HEK293 (cell line): ENCODE results near the gene VSTM2B.
A peak's percentile ranks its signal among the peaks of the same experiment; 100 is the strongest.

Source experiments
- CTCF ChIA-PET: fragments of 350-600 bp; formaldehyde crosslinking; extraction: SDS; loops from one replicate; lab custom pipeline; 2021; ENCODE audit warnings: antibody characterized with exemption; lab: Yijun Ruan, JAX
- POLR2A ChIA-PET: fragments of 300-600 bp; formaldehyde crosslinking; extraction: SDS; loops from one replicate; lab custom pipeline; 2020; ENCODE audit warnings: antibody characterized with exemption, inconsistent platforms; lab: Yijun Ruan, JAX
- H3K27ac ChIP-seq: fragments of 200-500 bp; sonication (Bioruptor generic); 2 replicates; pipeline ENCODE4 v1.5.1; 2014; ENCODE audit warnings: low read depth, low read length, control low read depth, inconsistent platforms; ENCODE audit errors: extremely low read depth
- H3K36me3 ChIP-seq, 2 experiments: fragments of 200-500 bp in 1 of 2; sonication (Bioruptor generic) in 1 of 2; 1 replicate in 1 of 2; 2 replicates in 1 of 2; pipeline ENCODE4 v1.5.1; 2014 to 2017; ENCODE audit warnings: inconsistent platforms in 2 of 2, low read length in 2 of 2; ENCODE audit not compliant: control insufficient read depth in 2 of 2, insufficient read depth in 1 of 2
- H3K4me1 ChIP-seq: fragments of 200-500 bp; sonication (Bioruptor generic); 2 replicates; pipeline ENCODE4 v1.5.1; 2014; ENCODE audit warnings: mild to moderate bottlenecking, low read length, inconsistent platforms; ENCODE audit not compliant: control insufficient read depth, insufficient read depth
- H3K4me3 ChIP-seq: 2 replicates; pipeline ENCODE4 v1.5.1; 2011; ENCODE audit warnings: low read depth, mild to moderate bottlenecking, control low read depth, low read length, moderate library complexity
- H3K9me3 ChIP-seq: fragments of 200-500 bp; sonication (Bioruptor generic); 2 replicates; pipeline ENCODE4 v1.5.1; 2014; ENCODE audit warnings: low read depth, low read length, inconsistent platforms; ENCODE audit not compliant: control insufficient read depth, insufficient read depth
- BCL6B ChIP-seq: fragments of 450-650 bp; formaldehyde crosslinking; IDR thresholded peaks from 2 replicates; pipeline ENCODE4 v1.5.1; 2017; ENCODE audit warnings: missing biosample characterization, missing genetic modification characterization
- HIC1 ChIP-seq: fragments of 450-650 bp; formaldehyde crosslinking; IDR thresholded peaks from 2 replicates; pipeline ENCODE4 v1.5.1; 2016; ENCODE audit warnings: missing biosample characterization, missing genetic modification characterization
- HOXA7 ChIP-seq: sonication (generic); formaldehyde crosslinking; IDR thresholded peaks from 2 replicates; pipeline ENCODE4 v1.8.1; 2022; ENCODE audit warnings: missing genetic modification reagents, borderline replicate concordance
- KLF16 ChIP-seq: fragments of 450-650 bp; formaldehyde crosslinking; IDR thresholded peaks from 2 replicates; pipeline ENCODE4 v1.5.1; 2017; ENCODE audit warnings: missing biosample characterization, missing genetic modification characterization
- KLF7 ChIP-seq: fragments of 450-650 bp; formaldehyde crosslinking; IDR thresholded peaks from 2 replicates; pipeline ENCODE4 v1.5.1; 2016; ENCODE audit warnings: missing biosample characterization, missing genetic modification characterization, borderline replicate concordance
- KLF9 ChIP-seq: fragments of 450-650 bp; formaldehyde crosslinking; IDR thresholded peaks from 2 replicates; pipeline ENCODE4 v1.5.1; 2016; ENCODE audit warnings: missing biosample characterization, missing genetic modification characterization, low read depth
- PRDM4 ChIP-seq: fragments of 450-650 bp; formaldehyde crosslinking; IDR thresholded peaks from 2 replicates; pipeline ENCODE4 v1.5.1; 2017; ENCODE audit warnings: missing biosample characterization, missing genetic modification characterization
- SP3 ChIP-seq: fragments of 450-650 bp; formaldehyde crosslinking; IDR thresholded peaks from 2 replicates; pipeline ENCODE4 v1.5.1; 2016; ENCODE audit warnings: missing biosample characterization, missing genetic modification characterization
- ZBTB6 ChIP-seq: fragments of 450-650 bp; formaldehyde crosslinking; IDR thresholded peaks from 2 replicates; pipeline ENCODE4 v1.5.1; 2017; ENCODE audit warnings: missing biosample characterization, missing genetic modification characterization
- ZEB2 ChIP-seq: fragments of 450-650 bp; formaldehyde crosslinking; IDR thresholded peaks from 2 replicates; pipeline ENCODE4 v1.5.1; 2016; ENCODE audit warnings: missing biosample characterization, missing genetic modification characterization
- ZNF114 ChIP-seq: fragments of 450-650 bp; formaldehyde crosslinking; IDR thresholded peaks from 2 replicates; pipeline ENCODE4 v1.5.0; 2017; ENCODE audit warnings: missing biosample characterization, missing genetic modification characterization
- ZNF140 ChIP-seq: fragments of 450-650 bp; formaldehyde crosslinking; IDR thresholded peaks from 2 replicates; pipeline ENCODE4 v1.5.1; 2016; ENCODE audit warnings: missing biosample characterization, missing genetic modification characterization
- ZNF146 ChIP-seq: fragments of 450-650 bp; formaldehyde crosslinking; IDR thresholded peaks from 2 replicates; pipeline ENCODE4 v1.5.1; 2016; ENCODE audit warnings: missing biosample characterization, missing genetic modification characterization
- ZNF148 ChIP-seq: fragments of 450-650 bp; formaldehyde crosslinking; IDR thresholded peaks from 2 replicates; pipeline ENCODE4 v1.5.0; 2017; ENCODE audit warnings: missing biosample characterization, missing genetic modification characterization, borderline replicate concordance
- ZNF18 ChIP-seq: fragments of 450-650 bp; formaldehyde crosslinking; IDR thresholded peaks from 2 replicates; pipeline ENCODE4 v1.5.1; 2016; ENCODE audit warnings: missing biosample characterization, missing genetic modification characterization
- ZNF302 ChIP-seq: fragments of 450-650 bp; formaldehyde crosslinking; IDR thresholded peaks from 2 replicates; pipeline ENCODE4 v1.5.1; 2016; ENCODE audit warnings: missing biosample characterization, missing genetic modification characterization, low read depth
- ZNF571 ChIP-seq: fragments of 450-650 bp; formaldehyde crosslinking; IDR thresholded peaks from 2 replicates; pipeline ENCODE4 v1.5.0; 2017; ENCODE audit warnings: missing biosample characterization, missing genetic modification characterization
- ZNF776 ChIP-seq: fragments of 450-650 bp; formaldehyde crosslinking; IDR thresholded peaks from 2 replicates; pipeline ENCODE4 v1.5.0; 2017; ENCODE audit warnings: missing biosample characterization, missing genetic modification characterization, borderline replicate concordance
- ZNF777 ChIP-seq: fragments of 450-650 bp; formaldehyde crosslinking; IDR thresholded peaks from 2 replicates; pipeline ENCODE4 v1.5.1; 2017; ENCODE audit warnings: missing biosample characterization, missing genetic modification characterization, borderline replicate concordance
- ZXDB ChIP-seq: fragments of 450-650 bp; formaldehyde crosslinking; IDR thresholded peaks from 2 replicates; pipeline ENCODE4 v1.5.1; 2016; ENCODE audit warnings: missing biosample characterization, missing genetic modification characterization

Gene VSTM2B

GRCh38 chr19:29566496-29567054 is 40.8 kb downstream of the VSTM2B start:
- TF ChIP-seq ZNF140 (no peak), ZNF302 (tag by site-specific recombination) (no peak), ZNF571 (tag by site-specific recombination) (no peak), KLF16 (tag by site-specific recombination) (no peak), BCL6B (no peak), KLF7 (no peak), ZBTB6 (tag by site-specific recombination) (no peak), PRDM4 (tag by site-specific recombination) (no peak), ZNF148 (tag by site-specific recombination) (no peak), SP3 (tag by site-specific recombination) (no peak), ZEB2 (tag by site-specific recombination) (peak; percentile 49), ZNF114 (no peak), KLF9 (tag by site-specific recombination) (no peak), ZXDB (no peak), ZNF18 (tag by site-specific recombination) (peak; percentile 67; the same call in 1 of the 2 replicates), ZNF776 (tag by site-specific recombination) (no peak), HOXA7 (CRISPR knock-in tag) (no peak), ZNF146 (no peak), ZNF777 (tag by site-specific recombination) (no peak), HIC1 (tag by site-specific recombination) (peak; percentile 65)
- Histone ChIP-seq H3K4me1 (0 out of 2 replicates have a peak, but pooled peaks cover 6% of the 10 kb centered on the region), H3K4me3 (no peak overlapping the region), H3K36me3 (no peaks in the 10 kb centered on the region), H3K27ac (no peak overlapping the region), H3K9me3 (no peaks in the 10 kb centered on the region; the same call in none of the 2 replicates)
- ChIA-PET POLR2A (no interaction called here), CTCF (interaction anchor here (0.6 to 1.5 kb wide), 2 partner anchors 9 to 14 kb away, joined by 3 to 9 read pairs; no protein-coding TSS in a partner anchor)
